HepG2 (cell line): ENCODE results near the gene LRIT1.

ENCODE experiments used
- GABPA ChIP-seq, 2 experiments: IDR thresholded peaks; 2 replicates each; pipeline ENCODE4 v1.6.1; 2011 to 2016; ENCODE audit warnings: low read depth in 2 of 2, low read length in 1 of 2, missing biosample characterization in 1 of 2, missing genetic modification characterization in 1 of 2
- MXI1 ChIP-seq: IDR thresholded peaks from 3 replicates; pipeline ENCODE4 v1.6.1; 2012; ENCODE audit warnings: low read depth, low read length, inconsistent platforms, borderline replicate concordance
- NFIB ChIP-seq: sonication (generic); formaldehyde crosslinking; IDR thresholded peaks from 2 replicates; pipeline ENCODE4 v1.9.0; 2021; ENCODE audit warnings: missing genetic modification reagents, mild to moderate bottlenecking, borderline replicate concordance
- PHF8 ChIP-seq: sonication (generic); formaldehyde crosslinking; IDR thresholded peaks from 2 replicates; pipeline ENCODE4 v1.5.0; 2020; ENCODE audit warnings: missing genetic modification reagents
- POLR2A ChIP-seq, 2 experiments: IDR thresholded peaks; 2 replicates each; pipeline ENCODE4 v1.6.1; 2011; ENCODE audit warnings: low read depth in 2 of 2, low read length in 2 of 2, mild to moderate bottlenecking in 1 of 2, moderate library complexity in 1 of 2; ENCODE audit not compliant: insufficient read depth in 1 of 2
- SALL2 ChIP-seq: sonication (generic); formaldehyde crosslinking; IDR thresholded peaks from 2 replicates; pipeline ENCODE4 v1.8.1; 2023; ENCODE audit warnings: mild to moderate bottlenecking, missing genetic modification reagents, inconsistent platforms
- SP140L ChIP-seq: sonication (generic); formaldehyde crosslinking; IDR thresholded peaks from 2 replicates; pipeline ENCODE4 v1.4.0; 2020; ENCODE audit warnings: missing genetic modification reagents, borderline replicate concordance
- ZMYM3 ChIP-seq: sonication (generic); formaldehyde crosslinking; IDR thresholded peaks from 2 replicates; pipeline ENCODE4 v1.5.1; 2020; ENCODE audit warnings: mild to moderate bottlenecking, missing genetic modification reagents
- ZNF614 ChIP-seq: IDR thresholded peaks from 2 replicates; pipeline ENCODE4 v1.6.1; 2018; ENCODE audit warnings: missing biosample characterization, missing genetic modification reagents, inconsistent platforms, borderline replicate concordance
- TF ChIP-seq, protein P1 (sequence below): sonication (generic); formaldehyde crosslinking; IDR thresholded peaks from 2 replicates; pipeline ENCODE4 v1.5.0; 2020; ENCODE audit warnings: mild to moderate bottlenecking, missing genetic modification reagents, moderate library complexity
- TF ChIP-seq, protein P2 (sequence below): IDR thresholded peaks from 2 replicates; pipeline ENCODE4 v1.6.1; 2016
- TF ChIP-seq, protein P3 (sequence below): sonication (generic); formaldehyde crosslinking; IDR thresholded peaks from 2 replicates; pipeline ENCODE4 v1.5.1; 2020; ENCODE audit warnings: mild to moderate bottlenecking, missing genetic modification reagents, borderline replicate concordance
- TF ChIP-seq, protein P4 (sequence below): sonication (generic); formaldehyde crosslinking; IDR thresholded peaks from 2 replicates; pipeline ENCODE4 v1.4.0; 2020; ENCODE audit warnings: missing genetic modification reagents

DNA sequence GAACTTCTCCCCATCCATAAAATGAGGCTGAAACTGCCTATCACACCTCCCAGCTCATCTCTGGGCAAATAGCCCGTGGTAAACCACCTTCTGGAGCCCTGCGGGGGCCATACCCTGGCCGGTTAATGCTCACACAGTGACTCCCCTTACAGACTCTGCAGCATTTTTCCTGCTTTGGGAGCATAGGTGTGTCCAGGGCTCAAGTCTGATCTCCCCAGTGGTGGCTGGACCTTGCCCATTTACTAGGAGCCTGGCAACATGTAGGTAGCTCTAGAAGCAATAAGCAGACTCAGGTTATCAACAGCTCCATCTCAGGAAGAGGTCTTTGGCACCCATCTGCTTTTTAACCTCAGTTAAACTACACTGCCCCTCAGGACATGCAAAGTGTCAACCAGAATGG is 52.5 kb downstream of the LRIT1 start:
- TF ChIP-seq, protein P1, sequence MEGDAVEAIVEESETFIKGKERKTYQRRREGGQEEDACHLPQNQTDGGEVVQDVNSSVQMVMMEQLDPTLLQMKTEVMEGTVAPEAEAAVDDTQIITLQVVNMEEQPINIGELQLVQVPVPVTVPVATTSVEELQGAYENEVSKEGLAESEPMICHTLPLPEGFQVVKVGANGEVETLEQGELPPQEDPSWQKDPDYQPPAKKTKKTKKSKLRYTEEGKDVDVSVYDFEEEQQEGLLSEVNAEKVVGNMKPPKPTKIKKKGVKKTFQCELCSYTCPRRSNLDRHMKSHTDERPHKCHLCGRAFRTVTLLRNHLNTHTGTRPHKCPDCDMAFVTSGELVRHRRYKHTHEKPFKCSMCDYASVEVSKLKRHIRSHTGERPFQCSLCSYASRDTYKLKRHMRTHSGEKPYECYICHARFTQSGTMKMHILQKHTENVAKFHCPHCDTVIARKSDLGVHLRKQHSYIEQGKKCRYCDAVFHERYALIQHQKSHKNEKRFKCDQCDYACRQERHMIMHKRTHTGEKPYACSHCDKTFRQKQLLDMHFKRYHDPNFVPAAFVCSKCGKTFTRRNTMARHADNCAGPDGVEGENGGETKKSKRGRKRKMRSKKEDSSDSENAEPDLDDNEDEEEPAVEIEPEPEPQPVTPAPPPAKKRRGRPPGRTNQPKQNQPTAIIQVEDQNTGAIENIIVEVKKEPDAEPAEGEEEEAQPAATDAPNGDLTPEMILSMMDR (CRISPR knock-in tag): no peak
- TF ChIP-seq MXI1: no peak
- no peak for TF ChIP-seq ZNF614 (CRISPR knock-in tag)
- TF ChIP-seq, protein P2, sequence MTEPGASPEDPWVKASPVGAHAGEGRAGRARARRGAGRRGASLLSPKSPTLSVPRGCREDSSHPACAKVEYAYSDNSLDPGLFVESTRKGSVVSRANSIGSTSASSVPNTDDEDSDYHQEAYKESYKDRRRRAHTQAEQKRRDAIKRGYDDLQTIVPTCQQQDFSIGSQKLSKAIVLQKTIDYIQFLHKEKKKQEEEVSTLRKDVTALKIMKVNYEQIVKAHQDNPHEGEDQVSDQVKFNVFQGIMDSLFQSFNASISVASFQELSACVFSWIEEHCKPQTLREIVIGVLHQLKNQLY (CRISPR knock-in tag): no peak
- TF ChIP-seq SALL2: no peak
- TF ChIP-seq GABPA (IDR thresholded peaks at IDR 0.05; ENCODE audit: low read depth, low read length): no peak
- no peak for TF ChIP-seq GABPA (CRISPR knock-in tag; IDR thresholded peaks at IDR 0.05; ENCODE audit: low read depth)
- TF ChIP-seq, protein P3, sequence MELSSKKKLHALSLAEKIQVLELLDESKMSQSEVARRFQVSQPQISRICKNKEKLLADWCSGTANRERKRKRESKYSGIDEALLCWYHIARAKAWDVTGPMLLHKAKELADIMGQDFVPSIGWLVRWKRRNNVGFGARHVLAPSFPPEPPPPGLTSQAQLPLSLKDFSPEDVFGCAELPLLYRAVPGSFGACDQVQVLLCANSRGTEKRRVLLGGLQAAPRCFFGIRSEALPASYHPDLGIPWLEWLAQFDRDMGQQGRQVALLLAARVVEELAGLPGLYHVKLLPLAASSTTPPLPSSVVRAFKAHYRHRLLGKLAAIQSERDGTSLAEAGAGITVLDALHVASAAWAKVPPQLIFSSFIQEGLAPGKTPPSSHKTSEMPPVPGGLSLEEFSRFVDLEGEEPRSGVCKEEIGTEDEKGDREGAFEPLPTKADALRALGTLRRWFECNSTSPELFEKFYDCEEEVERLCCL (CRISPR knock-in tag): no peak
- no peak for TF ChIP-seq PHF8 (CRISPR knock-in tag)
- no peak for TF ChIP-seq POLR2A (IDR thresholded peaks at IDR 0.05; ENCODE audit: insufficient read depth in 1 of 2, low read depth in 2 of 2, low read length in 2 of 2)
- TF ChIP-seq SP140L (CRISPR knock-in tag): no peak
- no peak for TF ChIP-seq NFIB
- no peak for TF ChIP-seq ZMYM3
- TF ChIP-seq, protein P4, sequence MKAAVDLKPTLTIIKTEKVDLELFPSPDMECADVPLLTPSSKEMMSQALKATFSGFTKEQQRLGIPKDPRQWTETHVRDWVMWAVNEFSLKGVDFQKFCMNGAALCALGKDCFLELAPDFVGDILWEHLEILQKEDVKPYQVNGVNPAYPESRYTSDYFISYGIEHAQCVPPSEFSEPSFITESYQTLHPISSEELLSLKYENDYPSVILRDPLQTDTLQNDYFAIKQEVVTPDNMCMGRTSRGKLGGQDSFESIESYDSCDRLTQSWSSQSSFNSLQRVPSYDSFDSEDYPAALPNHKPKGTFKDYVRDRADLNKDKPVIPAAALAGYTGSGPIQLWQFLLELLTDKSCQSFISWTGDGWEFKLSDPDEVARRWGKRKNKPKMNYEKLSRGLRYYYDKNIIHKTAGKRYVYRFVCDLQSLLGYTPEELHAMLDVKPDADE (CRISPR knock-in tag): no peak
